ENCODE data around the gene KANSL1L.
A peak's percentile ranks its signal among the peaks of the same experiment; 100 is the strongest.
"Not testable (repeated sequence)": the region's sequence is repeated elsewhere in the genome, so short reads cannot be mapped to it uniquely, and the experiment has no call there.

KANSL1L gene

DNA sequence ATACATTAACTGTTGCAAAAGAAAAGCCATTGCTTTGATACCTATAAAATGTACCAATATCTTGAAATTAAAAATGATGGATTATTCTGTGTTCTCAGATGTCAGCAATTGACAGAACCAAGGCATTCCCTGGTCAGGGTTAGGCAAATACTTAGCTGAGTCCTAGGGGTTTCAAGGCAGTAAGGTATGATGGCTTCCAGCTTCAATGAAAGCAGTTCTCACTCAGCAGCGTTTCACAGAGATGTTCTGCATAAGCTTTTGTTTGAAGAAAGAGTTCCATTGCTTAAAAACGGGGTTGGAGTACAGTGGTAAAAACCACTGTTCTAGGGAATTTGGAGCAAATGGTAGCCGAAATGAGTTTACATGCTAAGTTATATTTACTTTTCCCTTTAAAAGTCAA is 17.0 kb upstream of the KANSL1L start:
- H3K36me3 Mint-ChIP-seq (ENCODE audit: low read depth), result peaks cover 3% of the 10 kb centered on the region
- peaks cover 9% of the 10 kb centered on the region for H3K4me1 Mint-ChIP-seq (ENCODE audit: low read depth)
- no peak for DNase-seq
- peaks cover 28% of the 10 kb centered on the region for H3K9me3 Mint-ChIP-seq
- H3K27me3 Mint-ChIP-seq, result peaks cover 7% of the 10 kb centered on the region
- H3K4me3 Mint-ChIP-seq, result no peak overlapping the region
- no peak overlapping the region for H3K27ac Mint-ChIP-seq

DNA sequence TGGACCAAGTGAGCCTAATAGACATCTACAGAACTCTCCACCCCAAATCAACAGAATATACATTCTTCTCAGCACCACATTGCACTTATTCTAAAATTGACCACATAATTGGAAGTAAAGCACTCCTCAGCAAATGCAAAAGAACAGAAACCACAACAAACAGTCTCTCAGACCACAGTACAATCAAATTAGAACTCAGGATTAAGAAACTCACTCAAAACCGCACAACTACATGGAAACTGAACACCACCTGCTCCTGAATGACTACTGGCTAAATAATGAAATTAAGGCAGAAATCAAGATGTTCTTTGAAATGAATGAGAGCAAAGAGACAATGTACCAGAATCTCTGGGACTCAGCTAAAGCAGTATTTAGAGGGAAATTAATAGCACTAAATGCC is 12.7 kb upstream of the KANSL1L start:
- Mint-ChIP-seq H3K4me1 (ENCODE audit: low read depth) (peaks cover 22% of the 10 kb centered on the region), H3K27me3 (peaks cover 20% of the 10 kb centered on the region), H3K9me3 (peaks cover 34% of the 10 kb centered on the region)
- not testable (repeated sequence) for DNase-seq; H3K36me3 Mint-ChIP-seq (ENCODE audit: low read depth); H3K27ac Mint-ChIP-seq; H3K4me3 Mint-ChIP-seq

DNA sequence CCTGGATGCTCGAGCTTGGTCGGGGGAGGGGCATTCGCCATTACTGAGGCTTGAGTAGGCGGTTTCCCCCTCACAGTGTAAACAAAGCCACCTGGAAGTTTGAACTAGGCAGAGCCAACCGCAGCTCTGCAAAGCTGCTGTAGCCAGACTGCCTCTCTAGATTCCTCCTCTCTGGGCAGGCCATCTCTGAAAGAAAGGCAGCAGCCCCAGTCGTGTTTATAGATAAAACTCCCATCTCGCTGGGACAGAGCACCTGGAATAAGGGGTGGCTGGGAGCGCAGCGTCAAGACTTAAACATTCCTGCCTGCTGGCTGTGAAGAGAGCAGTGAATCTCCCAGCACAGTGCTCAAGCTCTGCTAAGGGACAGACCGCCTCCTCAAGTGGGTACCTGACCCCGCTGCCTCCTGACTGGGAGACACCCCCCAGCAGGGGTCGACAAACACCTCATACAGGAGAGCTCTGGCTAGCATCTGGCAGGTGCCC is 10.4 kb upstream of the KANSL1L start:
- H3K27ac Mint-ChIP-seq, result peak overlapping the region; percentile 10
- peaks cover 16% of the 10 kb centered on the region for H3K27me3 Mint-ChIP-seq
- H3K4me3 Mint-ChIP-seq, result peak overlapping the region; percentile 40
- DNase-seq, result peak; percentile 33
- peaks cover 20% of the 10 kb centered on the region for H3K4me1 Mint-ChIP-seq (ENCODE audit: low read depth)
- H3K36me3 Mint-ChIP-seq (ENCODE audit: low read depth), result not testable (repeated sequence)
- H3K9me3 Mint-ChIP-seq, result peaks cover 33% of the 10 kb centered on the region

DNA sequence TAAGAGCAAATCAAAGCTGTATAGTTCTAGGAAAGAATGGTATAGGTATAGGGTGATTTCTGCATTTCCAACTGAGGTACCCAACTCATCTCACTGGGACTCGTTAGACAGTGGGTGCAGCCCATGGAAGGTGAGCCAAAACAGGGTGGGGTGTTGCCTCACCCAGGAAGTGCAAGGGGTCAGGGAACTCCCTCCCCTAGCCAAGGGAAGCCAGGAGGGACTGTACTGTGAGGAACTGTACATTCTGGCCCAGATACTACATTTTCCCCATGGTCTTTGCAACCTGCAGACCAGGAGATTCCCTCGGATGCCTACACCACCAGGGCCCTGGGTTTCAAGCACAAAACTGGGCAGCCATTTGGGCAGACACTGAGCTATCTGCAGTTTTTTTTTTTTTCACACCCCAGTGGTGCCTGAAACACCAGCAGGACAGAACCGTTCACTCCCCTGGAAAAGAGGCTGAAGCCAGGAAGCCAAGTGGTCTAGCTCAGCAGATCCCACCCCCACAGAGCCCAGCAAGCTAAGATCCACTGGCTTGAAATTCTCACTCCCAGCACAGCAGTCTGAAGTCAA is 9.9 kb upstream of the KANSL1L start:
- not testable (repeated sequence) for H3K36me3 Mint-ChIP-seq (ENCODE audit: low read depth); DNase-seq
- Mint-ChIP-seq H3K4me1 (ENCODE audit: low read depth) (peaks cover 20% of the 10 kb centered on the region), H3K27me3 (peaks cover 16% of the 10 kb centered on the region), H3K9me3 (peaks cover 28% of the 10 kb centered on the region), H3K27ac (peak overlapping the region; percentile 10), H3K4me3 (peak overlapping the region; percentile 40)

DNA sequence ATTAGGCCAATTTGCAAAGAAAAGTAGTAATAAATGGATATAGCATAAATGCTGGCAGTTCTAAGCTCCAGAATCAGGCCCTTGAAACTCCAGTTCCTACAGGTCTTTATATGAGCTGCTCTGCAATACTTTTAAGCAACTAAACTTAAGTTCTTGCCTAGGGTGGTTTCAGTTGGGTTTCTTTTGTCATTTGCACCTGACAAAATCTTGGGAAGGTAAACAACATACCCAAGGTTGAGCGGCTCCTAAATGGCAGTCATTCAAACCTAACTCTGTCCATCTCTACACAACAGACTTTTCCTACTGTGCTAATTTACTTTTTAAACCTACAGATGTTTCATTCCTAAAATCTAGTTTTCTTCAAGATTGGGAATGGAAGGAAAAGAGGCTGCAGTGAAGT is 9.3 kb upstream of the KANSL1L start:
- Mint-ChIP-seq H3K27me3 (peaks cover 14% of the 10 kb centered on the region), H3K9me3 (peaks cover 25% of the 10 kb centered on the region), H3K36me3 (ENCODE audit: low read depth) (peaks cover 3% of the 10 kb centered on the region), H3K4me3 (no peak overlapping the region), H3K4me1 (ENCODE audit: low read depth) (peaks cover 20% of the 10 kb centered on the region), H3K27ac (no peak overlapping the region)
- no peak for DNase-seq

DNA sequence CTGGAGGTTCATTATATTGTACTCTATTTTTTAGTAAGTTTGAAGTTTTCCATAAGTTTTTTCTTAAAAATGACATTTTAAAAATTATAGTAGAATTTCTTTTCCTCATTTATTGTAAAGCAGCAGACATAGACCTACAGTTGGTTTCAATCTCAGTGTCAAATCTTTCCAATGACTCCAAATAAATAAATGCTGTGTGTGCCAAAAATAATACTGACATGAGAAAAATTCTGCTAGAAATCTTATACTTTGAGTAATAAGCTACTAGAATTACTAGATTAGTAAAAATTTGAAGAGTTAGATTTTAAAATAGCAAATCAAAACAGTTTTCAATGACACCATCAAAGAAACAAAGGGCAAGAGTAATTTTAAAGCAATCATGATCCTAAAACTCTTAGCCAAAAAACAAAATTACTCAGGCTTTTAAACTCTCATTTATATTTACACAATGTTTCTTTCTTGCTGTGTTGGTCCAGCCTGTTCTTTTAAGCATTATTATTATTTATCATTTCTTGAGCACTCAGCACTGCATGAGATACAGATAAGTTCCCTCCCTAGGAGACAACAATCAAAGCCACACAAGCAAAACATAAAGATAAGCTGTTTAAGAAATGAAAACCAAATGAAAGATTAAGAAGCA is 8.3 kb upstream of the KANSL1L start:
- DNase-seq, result no peak
- no peak overlapping the region for H3K27ac Mint-ChIP-seq
- H3K27me3 Mint-ChIP-seq, result peaks cover 13% of the 10 kb centered on the region
- H3K9me3 Mint-ChIP-seq, result peaks cover 17% of the 10 kb centered on the region
- no peaks in the 10 kb centered on the region for H3K36me3 Mint-ChIP-seq (ENCODE audit: low read depth)
- H3K4me1 Mint-ChIP-seq (ENCODE audit: low read depth), result peaks cover 20% of the 10 kb centered on the region
- no peak overlapping the region for H3K4me3 Mint-ChIP-seq

DNA sequence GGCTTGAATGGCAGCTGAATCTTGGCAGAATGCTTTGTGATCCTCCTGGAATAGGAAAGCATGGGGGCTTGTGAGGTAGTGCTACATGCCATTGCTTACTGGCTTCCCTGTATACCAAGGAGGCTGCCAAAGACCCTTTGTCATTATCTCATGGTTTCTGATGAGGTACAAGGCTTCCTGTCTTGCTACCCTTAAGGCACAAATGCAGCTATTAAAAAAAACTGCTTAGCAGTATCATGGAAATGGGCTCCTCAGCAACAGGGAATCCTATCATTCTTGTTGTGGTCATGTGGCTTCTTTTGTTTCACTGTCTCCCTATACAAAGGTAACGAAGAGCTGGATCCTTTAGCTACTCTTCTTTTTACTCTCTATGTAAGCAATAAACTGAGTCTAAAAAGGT is 6.6 kb upstream of the KANSL1L start:
- no peak overlapping the region for H3K4me3 Mint-ChIP-seq
- H3K4me1 Mint-ChIP-seq (ENCODE audit: low read depth), result peaks cover 14% of the 10 kb centered on the region
- no peaks in the 10 kb centered on the region for H3K36me3 Mint-ChIP-seq (ENCODE audit: low read depth)
- H3K9me3 Mint-ChIP-seq, result peaks cover 4% of the 10 kb centered on the region
- H3K27ac Mint-ChIP-seq, result no peak overlapping the region
- no peak for DNase-seq
- peaks cover 12% of the 10 kb centered on the region for H3K27me3 Mint-ChIP-seq

DNA sequence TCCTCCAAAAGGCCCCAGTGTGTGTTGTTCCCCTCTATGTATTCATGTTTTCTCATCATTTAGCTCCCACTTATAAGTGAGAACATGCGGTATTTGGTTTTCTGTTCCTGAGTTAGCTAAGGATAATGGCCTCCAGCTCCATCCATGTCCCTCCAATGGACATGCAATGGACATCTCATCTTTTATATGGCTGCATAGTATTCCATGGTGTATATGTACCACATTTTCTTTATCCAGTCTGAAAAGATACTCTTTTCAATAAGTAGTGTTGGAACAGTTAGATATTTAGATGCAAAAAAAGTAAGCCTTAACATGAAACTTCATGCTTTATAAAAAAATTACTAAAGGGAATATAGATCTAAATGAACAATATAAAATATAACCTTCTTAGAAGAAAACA is 5.9 kb upstream of the KANSL1L start:
- not testable (repeated sequence) for H3K36me3 Mint-ChIP-seq (ENCODE audit: low read depth); H3K27ac Mint-ChIP-seq; DNase-seq; H3K4me3 Mint-ChIP-seq; H3K27me3 Mint-ChIP-seq; H3K9me3 Mint-ChIP-seq
- H3K4me1 Mint-ChIP-seq (ENCODE audit: low read depth), result peaks cover 15% of the 10 kb centered on the region

DNA sequence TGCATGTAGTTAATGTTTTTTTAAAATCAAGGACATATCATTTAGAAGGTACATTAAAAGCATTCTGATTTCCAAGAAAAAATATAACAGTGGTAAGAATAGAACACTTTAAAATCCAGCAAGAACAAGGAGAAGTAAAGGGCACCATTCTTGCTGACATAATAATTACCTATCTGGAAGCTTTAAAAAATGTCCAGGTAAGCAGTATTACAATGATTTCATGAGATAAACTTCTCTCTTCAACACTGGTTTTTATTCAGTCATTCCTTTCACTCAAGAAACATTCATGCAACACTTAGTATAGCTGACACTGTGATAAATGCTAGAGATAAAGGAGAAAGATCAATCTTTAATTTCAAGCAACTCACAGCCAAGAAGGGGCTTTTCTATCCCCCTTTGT is 2.9 kb upstream of the KANSL1L start:
- Mint-ChIP-seq H3K9me3 (no peaks in the 10 kb centered on the region), H3K4me1 (ENCODE audit: low read depth) (peaks cover 22% of the 10 kb centered on the region), H3K4me3 (no peak overlapping the region), H3K27me3 (peaks cover 4% of the 10 kb centered on the region), H3K36me3 (ENCODE audit: low read depth) (peaks cover 9% of the 10 kb centered on the region), H3K27ac (no peak overlapping the region)
- no peak for DNase-seq

DNA sequence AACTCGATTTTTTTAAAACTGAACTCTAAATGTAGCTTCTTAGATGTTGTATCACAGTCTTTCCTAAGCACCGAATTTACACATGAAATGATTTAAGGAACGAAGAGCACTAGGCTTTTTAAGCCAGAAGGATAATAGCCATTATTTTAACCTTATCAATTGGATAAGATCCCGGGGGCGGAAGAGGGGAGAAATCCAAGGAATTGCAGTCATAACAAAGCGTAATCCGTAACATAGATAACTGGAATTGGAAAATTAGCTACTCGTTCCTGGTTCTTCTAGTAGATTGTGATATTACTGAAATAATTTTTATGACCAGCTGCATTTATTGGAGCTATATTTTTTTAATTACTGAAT is 988 bp upstream of the KANSL1L start:
- Mint-ChIP-seq H3K4me3 (peak overlapping the region; percentile 97), H3K27ac (peak overlapping the region; percentile 89), H3K27me3 (peaks cover 4% of the 10 kb centered on the region), H3K36me3 (ENCODE audit: low read depth) (peaks cover 9% of the 10 kb centered on the region), H3K4me1 (ENCODE audit: low read depth) (peaks cover 36% of the 10 kb centered on the region), H3K9me3 (no peaks in the 10 kb centered on the region)
- DNase-seq, result no peak

DNA sequence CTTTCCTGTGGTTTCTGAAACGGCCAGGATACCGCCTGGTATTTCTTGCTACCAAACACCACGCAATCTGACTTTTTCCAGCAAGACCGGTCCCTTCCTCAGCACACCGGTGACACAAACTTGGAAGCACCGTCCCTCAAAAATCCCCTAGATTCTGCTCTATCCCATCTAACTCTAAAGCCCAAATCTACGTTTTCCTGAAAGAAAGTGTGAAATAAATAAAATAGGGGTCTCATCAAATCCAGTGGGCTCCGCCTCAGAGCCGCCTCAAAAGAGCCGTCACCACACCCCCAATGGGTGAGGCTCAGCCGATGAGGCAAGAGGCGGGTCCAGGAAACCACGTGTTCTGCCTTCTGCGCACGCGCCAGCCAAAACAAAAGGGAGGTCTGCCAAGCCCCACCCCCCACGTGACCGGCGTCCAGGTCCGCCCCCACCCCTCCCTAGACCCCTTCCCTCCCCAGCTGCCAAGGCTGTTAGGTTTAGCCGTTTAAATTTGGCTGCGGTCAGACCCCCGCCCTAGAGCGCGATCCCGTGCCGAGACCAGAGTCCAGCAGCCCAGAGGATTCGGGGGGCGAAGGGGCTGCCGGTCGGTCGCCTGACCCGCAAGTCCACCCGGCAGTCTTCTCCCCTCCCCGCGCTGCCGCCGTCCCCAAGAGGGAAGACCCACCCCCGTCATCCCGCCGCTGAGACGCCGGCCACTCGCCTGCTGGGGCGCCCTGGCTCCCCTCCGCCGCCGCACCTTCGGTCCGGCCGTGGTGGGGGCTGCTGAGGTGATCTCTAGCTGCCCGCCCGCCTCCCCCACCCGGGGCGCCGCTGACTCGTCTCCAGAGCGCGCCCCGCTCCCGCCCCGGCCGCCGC is 534 bp downstream of the KANSL1L start:
- peaks cover 40% of the 10 kb centered on the region for H3K4me1 Mint-ChIP-seq (ENCODE audit: low read depth)
- H3K4me3 Mint-ChIP-seq, result peak overlapping the region; percentile 97
- DNase-seq, result peak; percentile 98
- H3K9me3 Mint-ChIP-seq, result no peaks in the 10 kb centered on the region
- peaks cover 9% of the 10 kb centered on the region for H3K36me3 Mint-ChIP-seq (ENCODE audit: low read depth)
- peak overlapping the region; percentile 99 for H3K27ac Mint-ChIP-seq
- H3K27me3 Mint-ChIP-seq, result peaks cover 4% of the 10 kb centered on the region

DNA sequence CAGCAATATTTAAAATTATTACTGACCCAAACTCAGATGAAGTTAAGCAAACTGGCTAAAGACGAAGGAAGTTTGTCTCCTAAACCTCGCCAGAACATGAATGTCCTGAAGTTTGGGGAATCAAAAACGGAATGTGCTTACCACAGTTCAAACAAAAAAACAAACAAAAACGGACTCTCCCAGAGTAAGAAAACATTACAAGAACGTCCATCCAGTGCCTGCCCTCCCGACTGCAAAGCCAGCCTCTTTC is 1.1 kb downstream of the KANSL1L start:
- Mint-ChIP-seq H3K36me3 (ENCODE audit: low read depth) (peaks cover 9% of the 10 kb centered on the region), H3K27ac (peak overlapping the region; percentile 99), H3K4me1 (ENCODE audit: low read depth) (peaks cover 40% of the 10 kb centered on the region), H3K4me3 (peak overlapping the region; percentile 97), H3K27me3 (peaks cover 4% of the 10 kb centered on the region), H3K9me3 (no peaks in the 10 kb centered on the region)
- DNase-seq, result no peak

DNA sequence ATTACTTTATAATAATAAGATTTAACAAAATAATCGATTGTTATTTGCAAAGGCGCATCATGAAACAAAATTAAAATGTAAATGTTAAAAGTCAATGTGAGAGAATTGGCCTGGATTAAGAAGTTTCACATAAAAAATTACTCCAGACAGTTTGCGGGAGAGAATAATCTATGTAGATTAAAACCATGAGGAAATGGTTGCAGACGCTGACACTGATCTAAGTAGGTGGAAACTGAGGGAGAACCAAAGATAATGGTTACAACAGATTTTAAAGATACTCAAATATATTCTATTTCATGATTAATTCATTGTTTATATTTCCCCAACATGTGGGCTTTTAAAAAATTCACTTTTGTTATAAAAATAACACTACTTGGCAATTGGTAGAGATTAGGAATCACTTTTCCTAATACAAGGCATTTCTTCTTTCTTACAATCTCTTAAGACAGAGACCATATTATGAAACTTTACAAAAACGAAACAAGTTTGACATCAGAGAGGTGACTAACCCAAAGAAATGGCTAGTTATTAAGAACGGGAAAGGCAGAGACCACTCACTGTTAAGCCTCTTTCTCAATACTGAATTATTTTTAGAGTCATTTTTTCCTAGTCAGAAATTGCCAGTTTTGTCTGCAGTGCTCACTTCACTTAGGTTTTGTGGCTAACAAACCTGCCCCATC is 1.6 kb downstream of the KANSL1L start:
- Mint-ChIP-seq H3K36me3 (ENCODE audit: low read depth) (peaks cover 9% of the 10 kb centered on the region), H3K4me1 (ENCODE audit: low read depth) (peaks cover 40% of the 10 kb centered on the region)
- DNase-seq, result no peak

DNA sequence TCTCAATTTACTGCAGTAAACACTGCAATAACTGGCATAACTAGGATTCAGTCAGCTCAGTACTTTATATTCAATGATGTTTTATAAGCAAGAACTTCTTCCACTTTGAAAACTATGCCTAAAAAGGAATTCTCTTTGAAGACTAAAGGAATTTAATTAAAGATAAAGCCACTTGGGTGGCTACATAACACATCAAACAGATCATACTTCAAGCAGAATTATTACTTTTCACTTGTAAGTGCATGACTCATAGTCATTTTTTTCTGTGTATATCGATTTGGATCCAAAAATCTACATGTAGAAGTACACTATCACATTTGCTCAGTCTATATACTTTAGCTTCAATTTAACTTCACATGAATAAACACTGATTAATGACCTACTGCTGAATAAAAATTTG is 4.0 kb downstream of the KANSL1L start:
- peaks cover 4% of the 10 kb centered on the region for H3K27me3 Mint-ChIP-seq
- no peak overlapping the region for H3K4me3 Mint-ChIP-seq
- H3K27ac Mint-ChIP-seq, result no peak overlapping the region
- H3K36me3 Mint-ChIP-seq (ENCODE audit: low read depth), result peaks cover 9% of the 10 kb centered on the region
- no peaks in the 10 kb centered on the region for H3K9me3 Mint-ChIP-seq
- peaks cover 50% of the 10 kb centered on the region for H3K4me1 Mint-ChIP-seq (ENCODE audit: low read depth)
- DNase-seq, result no peak

More for the DNA sequence above, 1.6 kb downstream of the KANSL1L start:
- H3K9me3 Mint-ChIP-seq, result no peaks in the 10 kb centered on the region
- H3K4me3 Mint-ChIP-seq, result peak overlapping the region; percentile 97
- H3K27ac Mint-ChIP-seq, result peak overlapping the region; percentile 99
- H3K27me3 Mint-ChIP-seq, result peaks cover 4% of the 10 kb centered on the region

Data from activated T-cell treated with anti-CD3 and anti-CD28 coated beads, Interleukin-2, amount 50 U/mL, for 24 hours (primary cell).